ENCODE results near the gene SOX6.

The SOX6 gene

DNA sequence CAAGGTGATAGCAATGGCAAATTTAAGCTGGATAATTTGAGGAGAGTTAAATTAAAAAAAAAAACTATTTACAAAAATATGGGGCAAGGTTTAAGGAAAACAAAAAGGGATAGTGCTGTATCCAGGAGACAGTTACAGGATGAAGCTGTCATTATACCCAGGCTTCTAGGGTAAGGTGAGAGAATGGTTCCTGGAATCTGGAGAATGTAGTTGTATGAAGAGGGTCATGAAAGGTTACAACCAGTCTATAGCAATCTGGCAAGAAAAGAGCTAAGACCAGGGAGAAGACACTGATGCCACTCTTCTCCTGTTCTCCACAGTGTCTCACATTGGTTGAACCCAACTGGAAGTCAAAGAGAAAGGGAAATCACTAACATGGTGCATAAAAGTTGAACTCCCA, 144.9 kb downstream of the SOX6 start:
- DNase-seq (ENCODE audit: low read depth) = no peak
- TF ChIP-seq, protein P1, sequence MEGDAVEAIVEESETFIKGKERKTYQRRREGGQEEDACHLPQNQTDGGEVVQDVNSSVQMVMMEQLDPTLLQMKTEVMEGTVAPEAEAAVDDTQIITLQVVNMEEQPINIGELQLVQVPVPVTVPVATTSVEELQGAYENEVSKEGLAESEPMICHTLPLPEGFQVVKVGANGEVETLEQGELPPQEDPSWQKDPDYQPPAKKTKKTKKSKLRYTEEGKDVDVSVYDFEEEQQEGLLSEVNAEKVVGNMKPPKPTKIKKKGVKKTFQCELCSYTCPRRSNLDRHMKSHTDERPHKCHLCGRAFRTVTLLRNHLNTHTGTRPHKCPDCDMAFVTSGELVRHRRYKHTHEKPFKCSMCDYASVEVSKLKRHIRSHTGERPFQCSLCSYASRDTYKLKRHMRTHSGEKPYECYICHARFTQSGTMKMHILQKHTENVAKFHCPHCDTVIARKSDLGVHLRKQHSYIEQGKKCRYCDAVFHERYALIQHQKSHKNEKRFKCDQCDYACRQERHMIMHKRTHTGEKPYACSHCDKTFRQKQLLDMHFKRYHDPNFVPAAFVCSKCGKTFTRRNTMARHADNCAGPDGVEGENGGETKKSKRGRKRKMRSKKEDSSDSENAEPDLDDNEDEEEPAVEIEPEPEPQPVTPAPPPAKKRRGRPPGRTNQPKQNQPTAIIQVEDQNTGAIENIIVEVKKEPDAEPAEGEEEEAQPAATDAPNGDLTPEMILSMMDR (conservative IDR thresholded peaks at IDR 0.05; ENCODE audit: low read length) = no peak
- no peak overlapping the region for H3K4me3 ChIP-seq (ENCODE audit: low read length)

DNA sequence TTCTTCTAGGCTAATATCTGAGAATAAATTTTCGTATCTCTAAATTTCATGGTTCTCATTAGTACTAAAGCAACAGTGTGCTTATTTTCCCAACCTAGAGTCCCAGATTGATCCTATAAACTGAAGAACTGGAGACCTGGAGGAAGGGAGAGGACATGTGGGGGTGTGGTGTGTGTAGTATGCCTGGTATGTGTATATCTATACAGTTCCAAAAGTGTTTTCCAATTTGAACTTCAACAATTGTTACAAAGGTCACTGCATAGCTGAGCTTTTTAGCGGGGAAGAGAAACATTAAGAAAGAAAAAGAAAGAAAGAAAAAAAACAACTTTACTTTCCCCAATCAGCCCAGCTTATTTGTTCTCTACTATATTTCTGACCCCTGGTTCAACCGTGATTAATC, 152.1 kb downstream of the SOX6 start:
- no peak overlapping the region for H3K4me3 ChIP-seq (ENCODE audit: low read length)
- TF ChIP-seq, protein P1 (conservative IDR thresholded peaks at IDR 0.05; ENCODE audit: low read length) = no peak
- no peak for DNase-seq (ENCODE audit: low read depth)

DNA sequence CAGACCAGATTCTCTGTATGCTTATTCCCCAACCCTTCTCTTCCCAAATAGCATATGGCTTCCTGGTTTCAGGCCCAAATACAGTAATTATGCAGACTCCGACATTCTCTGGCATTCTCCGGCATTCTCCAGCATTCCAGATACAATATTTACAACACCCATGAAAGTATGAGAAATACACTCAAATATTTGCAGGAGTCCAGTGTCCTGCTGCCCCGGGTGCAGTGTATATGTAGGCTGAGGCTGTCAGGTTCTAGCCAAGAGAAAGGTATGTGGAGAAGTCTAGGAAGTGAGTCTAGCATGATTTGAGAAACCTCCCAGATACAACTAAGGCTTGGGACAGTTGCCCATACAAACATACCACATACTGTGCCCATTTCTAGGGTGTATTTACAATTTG, 160.7 kb downstream of the SOX6 start:
- peak; percentile 88 for DNase-seq (ENCODE audit: low read depth)
- H3K4me3 ChIP-seq (ENCODE audit: low read length) = no peak overlapping the region
- TF ChIP-seq, protein P1 (conservative IDR thresholded peaks at IDR 0.05; ENCODE audit: low read length) = no peak

DNA sequence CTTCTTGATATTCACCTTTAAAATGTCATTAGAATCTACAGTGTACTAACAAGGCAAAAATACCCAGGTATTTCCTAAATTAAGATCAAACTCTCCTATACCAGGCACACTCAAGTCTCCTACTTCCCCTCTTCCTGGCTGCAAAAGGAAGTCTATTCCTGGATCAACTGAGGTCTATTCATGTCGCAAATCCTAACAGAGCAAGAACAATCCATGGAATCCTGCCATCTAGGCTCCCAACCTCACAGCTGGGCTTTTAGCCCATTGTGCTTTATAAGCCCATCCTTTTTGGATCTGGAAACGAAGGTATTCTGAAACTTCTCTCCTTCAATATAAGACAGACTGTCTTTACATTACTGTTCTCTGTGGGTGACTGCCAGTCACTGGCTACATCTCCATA, 161.8 kb downstream of the SOX6 start:
- peak; percentile 54 for DNase-seq (ENCODE audit: low read depth)
- H3K4me3 ChIP-seq (ENCODE audit: low read length) = no peak overlapping the region
- TF ChIP-seq, protein P1 (conservative IDR thresholded peaks at IDR 0.05; ENCODE audit: low read length) = no peak

DNA sequence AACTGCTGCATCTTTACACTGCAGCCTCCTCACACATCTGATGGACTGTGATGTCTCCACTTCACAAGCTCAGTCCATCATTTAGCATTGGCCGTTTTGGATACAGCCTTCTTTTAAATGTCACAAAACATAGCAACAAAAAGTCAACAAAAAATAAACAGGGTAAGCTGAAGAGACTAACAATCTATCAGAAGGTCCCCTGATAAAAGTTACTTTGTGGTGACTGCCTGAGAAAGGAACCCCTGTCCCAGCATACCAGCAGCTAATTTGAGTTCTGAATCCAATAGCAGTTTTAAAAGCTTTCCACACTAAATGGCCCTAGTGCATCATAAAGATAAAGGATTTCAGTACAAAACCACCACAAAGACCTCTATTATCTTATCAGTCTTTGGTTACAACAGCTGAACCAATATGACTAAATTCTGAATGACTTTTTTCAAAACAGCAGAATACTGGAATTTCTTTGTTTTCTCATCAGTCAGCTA, 162.4 kb downstream of the SOX6 start:
- no peak overlapping the region for H3K4me3 ChIP-seq (ENCODE audit: low read length)
- TF ChIP-seq, protein P1 (conservative IDR thresholded peaks at IDR 0.05; ENCODE audit: low read length) = no peak
- no peak for DNase-seq (ENCODE audit: low read depth)

DNA sequence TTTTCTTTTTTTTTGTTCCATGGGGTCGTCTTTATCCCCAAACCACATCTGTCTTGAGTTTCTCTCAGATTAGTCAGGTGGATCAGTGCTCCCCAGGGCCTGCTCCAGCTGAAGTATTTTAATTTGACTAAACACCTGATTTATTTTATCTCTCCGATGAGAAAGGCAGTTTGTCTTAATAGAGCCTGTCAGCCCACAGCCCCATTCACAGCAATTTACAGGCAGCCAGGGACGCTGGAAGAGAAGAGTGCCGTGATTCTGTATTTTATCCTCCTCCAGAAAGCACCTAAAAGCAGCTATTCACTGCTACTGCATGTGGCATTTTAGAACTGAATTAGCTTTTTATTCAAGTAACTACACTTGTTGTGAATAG, 164.5 kb downstream of the SOX6 start:
- no peak for DNase-seq (ENCODE audit: low read depth)
- no peak overlapping the region for H3K4me3 ChIP-seq (ENCODE audit: low read length)
- TF ChIP-seq, protein P1 (conservative IDR thresholded peaks at IDR 0.05; ENCODE audit: low read length) = no peak

DNA sequence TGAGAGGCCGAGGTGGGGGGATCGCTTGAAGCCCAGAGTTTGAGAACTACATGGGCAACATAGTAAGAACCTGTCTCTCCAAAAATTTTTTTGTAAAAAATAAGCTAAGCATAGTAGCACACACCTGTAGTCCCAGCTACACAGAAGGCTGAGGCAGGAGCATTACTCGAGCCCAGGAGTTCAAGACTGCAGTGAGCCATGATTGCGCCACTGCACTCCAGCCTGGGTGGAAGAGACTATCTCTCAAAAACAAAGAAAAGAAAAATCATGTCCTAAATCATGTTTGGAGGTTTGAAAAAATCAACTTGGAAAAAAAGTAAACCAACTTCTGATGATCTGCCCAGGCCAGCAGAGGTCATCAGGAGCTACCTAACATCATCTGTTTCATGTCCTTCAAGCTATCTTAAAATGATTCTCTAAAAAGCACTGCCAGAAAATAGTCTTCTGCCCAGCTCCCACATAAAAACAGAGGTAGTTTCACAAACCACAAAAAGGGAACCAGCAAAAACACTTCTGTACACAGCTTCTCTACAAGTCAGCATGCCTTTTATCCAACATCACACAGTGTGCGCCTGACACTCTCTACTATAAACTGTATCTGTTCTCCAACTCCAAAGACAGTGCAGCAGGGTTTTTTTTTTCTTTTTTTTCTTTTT, 165.0 kb downstream of the SOX6 start:
- no peak overlapping the region for H3K4me3 ChIP-seq (ENCODE audit: low read length)
- DNase-seq (ENCODE audit: low read depth) = no peak
- TF ChIP-seq, protein P1 (conservative IDR thresholded peaks at IDR 0.05; ENCODE audit: low read length) = no peak
